OCI-LY7 (cell line): ENCODE measurements around the gene NDUFA13.

Experiments used
- EZH2phosphoT487 ChIP-seq: fragments of 200-600 bp; sonication (generic); IDR thresholded peaks from 2 replicates; pipeline ENCODE4 v1.6.1; 2018; ENCODE audit warnings: low read depth, borderline replicate concordance, mild to moderate bottlenecking, mixed run types, antibody characterized with exemption, low read length, moderate library complexity, mixed read lengths
- TF ChIP-seq, protein P1 (sequence below): fragments of 200-600 bp; sonication (generic); conservative IDR thresholded peaks from 2 replicates; pipeline ENCODE4 v1.5.1; 2014; ENCODE audit warnings: mild to moderate bottlenecking, antibody characterized with exemption, low read length, moderate library complexity, mixed read lengths

DNA sequence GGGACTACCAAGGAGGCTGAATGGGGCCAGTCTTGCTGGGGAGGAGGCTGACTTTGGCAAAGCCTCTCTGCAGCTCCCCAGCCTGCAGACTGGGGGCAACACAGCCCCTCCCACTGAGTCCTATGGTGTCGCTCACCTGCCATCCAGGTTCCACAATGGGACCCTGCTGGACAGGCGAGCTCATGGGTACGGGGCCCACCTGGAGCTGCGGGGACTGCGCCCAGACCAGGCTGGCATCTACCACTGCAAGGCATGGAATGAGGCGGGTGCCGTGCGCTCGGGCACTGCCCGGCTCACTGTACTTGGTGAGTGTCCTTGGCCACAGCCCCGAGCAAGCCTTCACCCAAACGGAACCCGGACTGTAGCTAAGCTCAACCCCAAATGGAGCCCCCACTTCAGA is 27.1 kb downstream of the NDUFA13 start:
- TF ChIP-seq, protein P1, sequence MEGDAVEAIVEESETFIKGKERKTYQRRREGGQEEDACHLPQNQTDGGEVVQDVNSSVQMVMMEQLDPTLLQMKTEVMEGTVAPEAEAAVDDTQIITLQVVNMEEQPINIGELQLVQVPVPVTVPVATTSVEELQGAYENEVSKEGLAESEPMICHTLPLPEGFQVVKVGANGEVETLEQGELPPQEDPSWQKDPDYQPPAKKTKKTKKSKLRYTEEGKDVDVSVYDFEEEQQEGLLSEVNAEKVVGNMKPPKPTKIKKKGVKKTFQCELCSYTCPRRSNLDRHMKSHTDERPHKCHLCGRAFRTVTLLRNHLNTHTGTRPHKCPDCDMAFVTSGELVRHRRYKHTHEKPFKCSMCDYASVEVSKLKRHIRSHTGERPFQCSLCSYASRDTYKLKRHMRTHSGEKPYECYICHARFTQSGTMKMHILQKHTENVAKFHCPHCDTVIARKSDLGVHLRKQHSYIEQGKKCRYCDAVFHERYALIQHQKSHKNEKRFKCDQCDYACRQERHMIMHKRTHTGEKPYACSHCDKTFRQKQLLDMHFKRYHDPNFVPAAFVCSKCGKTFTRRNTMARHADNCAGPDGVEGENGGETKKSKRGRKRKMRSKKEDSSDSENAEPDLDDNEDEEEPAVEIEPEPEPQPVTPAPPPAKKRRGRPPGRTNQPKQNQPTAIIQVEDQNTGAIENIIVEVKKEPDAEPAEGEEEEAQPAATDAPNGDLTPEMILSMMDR = no peak
- no peak for TF ChIP-seq EZH2phosphoT487
